Measurements from ENCODE around the gene VDAC1. TPM values are rescaled to one million over a fixed set of nuclear protein-coding genes. Genes with fewer than 3 reads are reported as not detected.

VDAC1 gene
- total RNA-seq, 4 donors from 2014 or later: 106 to 210 (median 180) TPM

DNA sequence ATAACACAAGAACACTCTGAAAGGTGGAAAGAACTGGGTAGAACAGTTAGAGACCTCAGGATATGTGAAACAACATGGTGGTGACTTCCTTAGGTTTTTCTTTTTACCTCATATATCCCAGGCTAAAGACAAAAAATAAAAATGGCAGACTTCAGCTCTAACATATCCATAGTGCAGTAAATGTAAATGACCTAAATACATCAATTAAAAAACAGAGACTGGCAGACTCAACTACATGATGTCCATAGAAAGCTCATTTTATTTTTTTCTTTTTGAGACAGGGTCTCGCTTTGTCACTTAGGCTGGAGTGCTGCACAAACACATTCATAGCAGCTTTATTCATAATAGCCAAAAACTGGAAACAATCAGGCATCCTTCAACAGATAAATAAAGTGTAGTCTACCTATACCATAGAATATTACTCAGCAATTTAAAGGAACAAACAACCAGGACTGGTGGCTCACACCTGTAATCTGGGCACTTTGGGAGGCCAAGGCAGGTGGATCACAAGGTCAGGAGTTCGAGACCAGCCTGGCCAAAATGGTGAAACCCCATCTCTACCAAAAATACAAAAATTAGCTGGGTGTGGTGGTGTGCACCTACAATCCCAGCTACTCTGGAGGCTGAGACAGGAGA is 41.2 kb downstream of the VDAC1 start:
- in situ Hi-C loops (cut with MboI; ENCODE audit: low pct_ligation_motif_present in 1 of 4, low pct_unique_long_range_greater_than_20kb in 1 of 4, low sequenced_read_pairs in 3 of 4) (no loop called here), intact Hi-C loops (cut with DNase I; ENCODE audit: low total_unique reads) (no loop called here)
- Histone ChIP-seq H3K4me3 (no peak overlapping the region), H3K27ac (no peak overlapping the region), H3K9me3 (no peaks in the 10 kb centered on the region), H3K4me1 (peaks cover 7 to 15% (median 9%) of the 10 kb centered on the region in 4 donors), H3K27me3 (no peaks in the 10 kb centered on the region), H3K36me3 (peaks cover 0 to 5% (median 0%) of the 10 kb centered on the region in 4 donors)
- TF ChIP-seq EP300 (IDR thresholded peaks at IDR 0.05; ENCODE audit: low read depth): no peak
- TF ChIP-seq POLR2A (IDR thresholded peaks at IDR 0.05): no peak
- TF ChIP-seq, protein P1, sequence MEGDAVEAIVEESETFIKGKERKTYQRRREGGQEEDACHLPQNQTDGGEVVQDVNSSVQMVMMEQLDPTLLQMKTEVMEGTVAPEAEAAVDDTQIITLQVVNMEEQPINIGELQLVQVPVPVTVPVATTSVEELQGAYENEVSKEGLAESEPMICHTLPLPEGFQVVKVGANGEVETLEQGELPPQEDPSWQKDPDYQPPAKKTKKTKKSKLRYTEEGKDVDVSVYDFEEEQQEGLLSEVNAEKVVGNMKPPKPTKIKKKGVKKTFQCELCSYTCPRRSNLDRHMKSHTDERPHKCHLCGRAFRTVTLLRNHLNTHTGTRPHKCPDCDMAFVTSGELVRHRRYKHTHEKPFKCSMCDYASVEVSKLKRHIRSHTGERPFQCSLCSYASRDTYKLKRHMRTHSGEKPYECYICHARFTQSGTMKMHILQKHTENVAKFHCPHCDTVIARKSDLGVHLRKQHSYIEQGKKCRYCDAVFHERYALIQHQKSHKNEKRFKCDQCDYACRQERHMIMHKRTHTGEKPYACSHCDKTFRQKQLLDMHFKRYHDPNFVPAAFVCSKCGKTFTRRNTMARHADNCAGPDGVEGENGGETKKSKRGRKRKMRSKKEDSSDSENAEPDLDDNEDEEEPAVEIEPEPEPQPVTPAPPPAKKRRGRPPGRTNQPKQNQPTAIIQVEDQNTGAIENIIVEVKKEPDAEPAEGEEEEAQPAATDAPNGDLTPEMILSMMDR (IDR thresholded peaks at IDR 0.05): no peak
- TF ChIP-seq POLR2AphosphoS5 (IDR thresholded peaks at IDR 0.05): no peak
- 100% methylated on average over 2 of the region's 2 CpGs for WGBS, 2 donors (ENCODE audit: low coverage in 1 of 2)
- DNase-seq: no peak

DNA sequence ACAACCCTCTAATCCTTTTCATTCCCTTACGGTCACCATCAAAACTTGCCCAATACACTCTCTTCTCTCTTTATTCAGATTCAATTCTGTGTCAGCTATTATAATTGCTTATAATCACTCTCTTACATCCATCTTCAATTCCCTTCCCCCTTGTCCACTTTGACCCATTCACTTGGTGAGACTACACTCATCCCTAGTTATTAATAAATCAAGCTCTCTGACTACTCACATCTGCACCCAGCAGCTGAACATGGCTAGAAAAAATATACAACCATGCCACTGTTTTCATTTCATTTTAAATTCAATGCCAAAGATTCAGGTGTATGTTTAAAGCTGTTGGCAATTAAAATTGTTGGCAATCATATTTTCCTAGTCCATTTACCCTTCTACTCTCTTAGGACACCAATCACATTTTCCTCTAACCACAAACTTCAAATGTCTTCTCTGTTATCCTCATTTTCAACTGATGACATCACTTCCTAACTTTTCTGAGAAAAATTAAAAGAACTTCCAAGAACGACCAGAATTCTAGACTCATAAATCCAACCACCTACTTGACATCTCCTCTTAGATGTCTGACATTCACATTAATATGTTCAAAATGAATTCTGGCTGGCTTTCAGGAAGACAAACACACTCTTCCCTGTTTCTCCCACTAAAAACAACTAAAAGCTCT is 41.8 kb downstream of the VDAC1 start:
- no peak for DNase-seq
- 72% methylated on average over 2 of the region's 2 CpGs for WGBS, 2 donors (ENCODE audit: low coverage in 1 of 2)
- no peaks in the 10 kb centered on the region for H3K9me3 ChIP-seq
- intact Hi-C loops (cut with DNase I; ENCODE audit: low total_unique reads): no loop called here
- no peak overlapping the region for H3K4me3 ChIP-seq
- H3K27ac ChIP-seq: no peak overlapping the region
- TF ChIP-seq POLR2A (IDR thresholded peaks at IDR 0.05) (no peak), EP300 (IDR thresholded peaks at IDR 0.05; ENCODE audit: low read depth) (no peak), POLR2AphosphoS5 (IDR thresholded peaks at IDR 0.05) (no peak)
- TF ChIP-seq, protein P1 (IDR thresholded peaks at IDR 0.05): no peak
- peaks cover 7 to 15% (median 9%) of the 10 kb centered on the region in 4 donors for H3K4me1 ChIP-seq
- in situ Hi-C loops (cut with MboI; ENCODE audit: low pct_ligation_motif_present in 1 of 4, low pct_unique_long_range_greater_than_20kb in 1 of 4, low sequenced_read_pairs in 3 of 4): no loop called here
- H3K27me3 ChIP-seq: no peaks in the 10 kb centered on the region
- peaks cover 0 to 5% (median 0%) of the 10 kb centered on the region in 4 donors for H3K36me3 ChIP-seq

DNA sequence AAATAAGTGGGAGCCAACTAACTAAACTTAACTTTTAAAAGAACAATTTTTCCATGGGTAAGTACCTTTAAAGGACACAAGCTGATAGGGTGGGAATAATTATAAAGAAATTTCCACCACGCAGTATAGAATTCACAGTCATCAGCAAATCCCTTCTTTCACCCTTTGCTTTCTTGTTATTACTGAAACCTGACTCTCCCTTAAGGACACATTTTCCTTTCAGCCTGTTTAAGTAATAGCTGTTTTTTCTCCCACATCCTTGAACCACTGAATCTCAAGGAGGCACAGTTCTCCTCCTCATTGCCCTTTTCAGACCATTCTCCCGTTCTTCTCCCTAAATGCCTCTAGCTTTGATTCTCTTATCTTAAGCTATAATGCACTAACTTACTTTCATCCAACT is 42.6 kb downstream of the VDAC1 start:
- TF ChIP-seq EP300 (IDR thresholded peaks at IDR 0.05; ENCODE audit: low read depth) (no peak), POLR2A (IDR thresholded peaks at IDR 0.05) (no peak)
- intact Hi-C loops (cut with DNase I; ENCODE audit: low total_unique reads) (no loop called here), in situ Hi-C loops (cut with MboI; ENCODE audit: low pct_ligation_motif_present in 1 of 4, low pct_unique_long_range_greater_than_20kb in 1 of 4, low sequenced_read_pairs in 3 of 4) (no loop called here)
- H3K27me3 ChIP-seq: no peaks in the 10 kb centered on the region
- H3K4me1 ChIP-seq: peaks cover 2 to 10% (median 3%) of the 10 kb centered on the region in 4 donors
- no peaks in the 10 kb centered on the region for H3K9me3 ChIP-seq
- no peak for DNase-seq
- no peak overlapping the region for H3K4me3 ChIP-seq
- no peak overlapping the region for H3K27ac ChIP-seq
- H3K36me3 ChIP-seq: peaks cover 0 to 5% (median 0%) of the 10 kb centered on the region in 4 donors
- WGBS, 2 donors (ENCODE audit: low coverage in 1 of 2): 75 to 90% methylated on average over 2 of the region's 2 CpGs

DNA sequence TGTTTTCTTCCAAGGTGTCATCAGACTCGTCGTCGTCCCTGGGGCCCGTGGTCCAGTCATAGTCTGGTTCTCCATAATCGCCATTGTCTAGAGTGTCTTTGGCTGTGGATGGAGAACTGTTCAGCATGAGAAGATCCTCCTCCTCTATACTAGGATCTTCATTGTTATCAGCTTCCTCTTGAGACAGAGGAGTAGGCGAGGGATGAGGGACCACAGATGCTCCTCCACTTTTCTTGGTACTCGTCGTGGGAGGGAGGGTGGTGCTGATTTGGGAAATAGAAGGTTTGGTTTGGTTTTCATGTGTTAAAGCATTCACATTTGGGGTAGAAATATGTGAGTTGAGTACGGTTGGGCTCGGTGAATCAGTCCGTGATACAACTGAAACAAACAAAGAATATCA is 45.1 kb downstream of the VDAC1 start:
- no peaks in the 10 kb centered on the region for H3K9me3 ChIP-seq
- H3K27ac ChIP-seq: no peak overlapping the region
- 92 to 98% methylated on average over 5 to 11 of the region's 11 CpGs for WGBS, 2 donors (ENCODE audit: low coverage in 1 of 2)
- no peak overlapping the region for H3K4me3 ChIP-seq
- intact Hi-C loops (cut with DNase I; ENCODE audit: low total_unique reads): no loop called here
- in situ Hi-C loops (cut with MboI; ENCODE audit: low pct_ligation_motif_present in 1 of 4, low pct_unique_long_range_greater_than_20kb in 1 of 4, low sequenced_read_pairs in 3 of 4): no loop called here
- TF ChIP-seq EP300 (IDR thresholded peaks at IDR 0.05; ENCODE audit: low read depth): no peak
- TF ChIP-seq POLR2AphosphoS5 (IDR thresholded peaks at IDR 0.05): no peak
- TF ChIP-seq, protein P1 (IDR thresholded peaks at IDR 0.05): no peak
- no peak for TF ChIP-seq POLR2A (IDR thresholded peaks at IDR 0.05)
- H3K36me3 ChIP-seq: peaks cover 0 to 5% (median 2%) of the 10 kb centered on the region in 4 donors
- DNase-seq: no peak
- peaks cover 0 to 9% (median 1%) of the 10 kb centered on the region in 4 donors for H3K4me1 ChIP-seq
- H3K27me3 ChIP-seq: no peaks in the 10 kb centered on the region
